Suppressor macrophage (primary cell): Measurements from ENCODE around the gene TJAP1.
A peak's percentile ranks its signal among the peaks of the same experiment; 100 is the strongest.

ENCODE experiments used
- DNase-seq, 4 experiments: peaks; one replicate each; pipeline ENCODE4 v3.0.0-alpha.2; 2020 to 2022
- total RNA-seq, 17 experiments: gene quantifications; one replicate each; lab custom pipeline; 2026; ENCODE audit warnings: mixed read lengths in 6 of 17, inconsistent platforms in 3 of 17; lab: John Stamatoyannopoulos, UW

The TJAP1 gene, protein sequence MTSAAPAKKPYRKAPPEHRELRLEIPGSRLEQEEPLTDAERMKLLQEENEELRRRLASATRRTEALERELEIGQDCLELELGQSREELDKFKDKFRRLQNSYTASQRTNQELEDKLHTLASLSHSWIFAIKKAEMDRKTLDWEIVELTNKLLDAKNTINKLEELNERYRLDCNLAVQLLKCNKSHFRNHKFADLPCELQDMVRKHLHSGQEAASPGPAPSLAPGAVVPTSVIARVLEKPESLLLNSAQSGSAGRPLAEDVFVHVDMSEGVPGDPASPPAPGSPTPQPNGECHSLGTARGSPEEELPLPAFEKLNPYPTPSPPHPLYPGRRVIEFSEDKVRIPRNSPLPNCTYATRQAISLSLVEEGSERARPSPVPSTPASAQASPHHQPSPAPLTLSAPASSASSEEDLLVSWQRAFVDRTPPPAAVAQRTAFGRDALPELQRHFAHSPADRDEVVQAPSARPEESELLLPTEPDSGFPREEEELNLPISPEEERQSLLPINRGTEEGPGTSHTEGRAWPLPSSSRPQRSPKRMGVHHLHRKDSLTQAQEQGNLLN
- total RNA-seq, result 10.8 to 25.2 (median 16.3) reads per million in 17 experiments

DNA sequence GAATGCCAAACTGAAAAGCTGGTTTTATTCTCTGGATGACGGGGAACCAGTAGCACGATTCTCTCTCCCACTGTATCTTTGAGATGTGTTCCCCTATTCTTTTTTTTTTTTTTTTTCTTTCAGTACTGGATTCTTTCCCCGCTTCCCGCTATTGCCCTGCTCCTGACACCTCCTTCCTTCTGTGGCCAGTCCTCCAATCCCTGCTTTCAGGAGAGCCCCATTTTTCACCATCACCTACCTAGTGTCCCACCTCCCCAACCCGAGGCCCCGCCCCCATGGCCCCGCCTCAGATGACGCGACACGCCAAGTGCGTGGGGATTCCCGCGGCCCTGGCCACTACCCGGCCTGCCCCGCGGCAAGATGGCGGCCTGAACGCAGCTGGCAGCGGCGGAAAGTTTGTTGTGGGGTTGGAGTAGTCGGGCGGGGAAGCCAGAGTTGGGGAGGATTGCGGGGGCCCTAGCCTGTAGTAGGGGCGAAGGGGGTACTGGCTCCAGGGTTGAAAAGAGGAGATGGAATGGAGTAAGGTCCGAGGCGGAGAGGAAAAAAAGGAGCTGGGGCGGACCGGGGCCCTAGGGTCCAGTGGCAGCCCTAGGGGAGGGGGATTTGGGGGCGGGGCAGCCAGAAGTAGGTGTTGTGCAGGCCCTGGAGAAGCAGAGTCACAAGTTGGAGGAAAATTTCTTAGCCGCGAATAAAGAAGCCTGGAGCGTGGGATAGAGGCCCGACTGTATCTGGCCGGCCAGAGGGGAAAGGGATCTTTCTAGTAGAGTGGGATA is at the start of gene TJAP1:
Gene TJAP1 (plus strand): TSS at position 336 of the 773 bp plus-strand sequence. CDS start 21,432 bp downstream, outside the sequence.
- peak; percentile 87 to 95 (median 92) for DNase-seq

DNA sequence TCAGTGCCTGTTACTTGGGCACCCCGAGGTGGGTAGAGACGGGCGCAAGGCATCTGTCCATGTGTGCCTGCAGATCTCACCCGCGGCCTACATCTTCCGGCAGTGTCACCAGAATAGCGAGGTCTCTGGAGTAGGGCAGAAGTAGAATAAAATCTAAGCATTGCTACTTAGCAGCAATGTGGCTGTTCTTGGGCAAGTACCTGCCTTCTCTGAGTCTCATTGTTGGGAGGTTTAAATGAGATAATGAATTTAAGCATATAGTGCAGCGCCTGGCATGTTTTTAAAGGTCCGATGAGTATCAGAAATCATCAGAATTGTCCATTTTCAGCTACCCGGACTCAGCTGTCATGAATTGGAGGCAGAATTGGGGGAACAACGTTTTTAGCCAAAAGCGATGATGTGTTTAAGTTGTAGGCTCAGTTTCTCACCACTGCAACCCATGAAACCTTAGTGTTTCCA is 49.2 kb upstream of the TJAP1 start:
- DNase-seq, result peak in 1 of 4 experiments; percentile 62

DNA sequence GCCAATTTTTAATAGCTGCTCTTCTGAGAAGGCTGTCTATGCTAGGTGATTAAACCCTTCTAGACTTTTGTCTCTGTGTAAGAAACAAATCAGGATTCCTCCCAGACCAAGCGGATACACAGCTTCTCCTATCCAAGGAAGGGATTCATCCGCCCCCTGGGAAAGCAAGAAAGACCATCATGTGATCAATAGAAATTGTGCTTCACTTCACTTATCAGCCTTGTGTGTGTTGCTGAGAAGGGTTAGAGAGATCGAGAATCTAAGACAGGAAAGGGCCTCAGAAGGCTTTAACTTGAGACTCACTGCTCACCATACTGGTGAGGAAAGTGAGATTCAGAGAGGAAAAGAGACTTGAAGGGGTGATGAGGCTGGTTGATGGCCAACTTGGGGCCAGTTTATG is 48.5 kb upstream of the TJAP1 start:
- no peak for DNase-seq

DNA sequence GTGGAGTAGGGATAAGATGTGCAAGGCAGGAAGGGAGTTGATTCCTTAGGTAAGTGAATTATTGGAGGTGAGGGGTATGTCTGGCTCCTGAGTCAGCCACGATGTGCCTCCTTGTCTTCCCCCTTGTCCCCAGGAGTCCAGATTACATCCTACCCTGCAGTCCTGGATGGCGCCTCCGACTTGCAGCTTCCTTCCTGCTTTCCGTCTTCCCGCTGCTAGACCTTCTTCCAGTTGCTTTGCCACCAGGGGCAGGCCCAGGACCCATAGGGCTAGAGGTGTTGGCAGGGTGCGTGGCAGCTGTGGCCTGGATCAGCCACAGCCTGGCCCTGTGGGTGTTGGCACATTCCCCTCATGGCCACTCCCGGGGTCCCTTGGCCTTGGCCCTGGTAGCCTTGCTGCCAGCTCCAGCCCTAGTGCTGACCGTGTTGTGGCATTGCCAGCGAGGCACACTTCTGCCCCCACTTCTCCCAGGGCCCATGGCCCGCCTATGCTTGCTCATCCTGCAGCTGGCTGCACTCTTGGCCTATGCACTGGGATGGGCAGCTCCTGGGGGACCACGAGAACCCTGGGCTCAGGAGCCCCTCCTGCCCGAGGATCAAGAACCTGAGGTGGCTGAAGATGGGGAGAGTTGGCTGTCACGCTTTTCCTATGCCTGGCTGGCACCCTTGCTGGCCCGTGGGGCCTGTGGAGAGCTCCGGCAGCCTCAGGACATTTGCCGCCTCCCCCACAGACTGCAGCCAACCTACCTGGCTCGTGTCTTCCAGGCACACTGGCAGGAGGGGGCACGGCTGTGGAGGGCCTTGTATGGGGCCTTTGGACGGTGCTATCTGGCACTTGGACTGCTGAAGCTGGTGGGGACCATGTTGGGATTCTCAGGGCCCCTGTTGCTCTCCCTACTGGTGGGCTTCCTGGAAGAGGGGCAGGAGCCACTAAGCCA is 45.1 kb upstream of the TJAP1 start:
- DNase-seq, result no peak

DNA sequence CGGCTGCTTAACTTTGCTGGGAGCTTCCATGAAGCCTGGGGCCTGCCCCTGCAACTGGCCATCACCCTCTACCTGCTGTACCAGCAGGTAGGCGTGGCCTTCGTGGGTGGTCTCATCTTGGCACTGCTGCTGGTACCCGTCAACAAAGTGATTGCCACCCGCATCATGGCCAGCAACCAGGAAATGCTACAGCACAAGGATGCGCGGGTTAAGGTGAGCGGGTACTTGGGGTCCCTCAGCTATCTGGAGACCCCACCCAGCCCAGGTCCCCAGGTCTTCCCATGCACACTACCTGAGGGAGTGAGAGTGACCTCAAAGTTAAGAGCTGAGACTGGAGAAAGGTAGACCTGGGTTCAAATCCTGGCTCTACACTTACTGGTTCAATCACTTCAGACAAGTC is 44.2 kb upstream of the TJAP1 start:
- DNase-seq, result no peak

DNA sequence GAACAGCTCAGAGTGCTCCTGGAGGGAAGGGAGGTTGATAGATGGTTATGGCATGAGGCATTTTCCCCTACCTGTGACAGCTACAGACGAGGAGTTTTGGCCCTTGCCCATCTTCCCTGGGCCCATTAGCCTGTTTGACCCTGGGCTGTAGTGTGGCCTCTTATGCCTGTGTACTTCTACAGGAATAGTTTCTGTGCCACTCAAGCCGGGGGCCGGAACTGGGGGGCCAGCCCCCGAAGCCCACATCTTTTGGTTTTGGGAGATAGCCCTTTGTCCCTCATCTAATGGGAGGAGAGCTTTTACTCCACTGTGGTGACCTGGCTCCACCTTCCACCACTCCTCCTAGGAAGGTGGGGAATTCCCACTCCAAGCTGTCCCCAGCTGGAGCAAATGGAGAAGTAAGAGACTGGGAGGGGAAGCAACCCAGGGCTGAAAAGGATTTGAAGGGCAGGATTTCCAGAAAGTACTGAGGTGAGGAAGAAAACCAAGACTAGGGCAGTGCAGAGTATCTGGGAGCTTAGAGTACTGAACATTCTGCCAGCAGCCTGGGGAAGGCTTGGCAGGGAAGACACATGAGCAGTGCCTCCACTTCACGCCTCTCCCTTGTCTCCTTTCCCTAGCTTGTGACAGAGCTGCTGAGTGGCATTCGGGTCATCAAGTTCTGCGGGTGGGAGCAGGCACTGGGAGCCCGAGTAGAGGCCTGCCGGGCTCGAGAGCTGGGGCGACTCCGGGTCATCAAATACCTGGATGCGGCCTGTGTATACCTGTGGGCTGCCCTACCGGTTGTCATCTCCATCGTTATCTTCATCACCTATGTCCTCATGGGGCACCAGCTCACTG is 43.1 kb upstream of the TJAP1 start:
- peak in 3 of 4 experiments; percentile 40 to 60 (median 48) for DNase-seq

DNA sequence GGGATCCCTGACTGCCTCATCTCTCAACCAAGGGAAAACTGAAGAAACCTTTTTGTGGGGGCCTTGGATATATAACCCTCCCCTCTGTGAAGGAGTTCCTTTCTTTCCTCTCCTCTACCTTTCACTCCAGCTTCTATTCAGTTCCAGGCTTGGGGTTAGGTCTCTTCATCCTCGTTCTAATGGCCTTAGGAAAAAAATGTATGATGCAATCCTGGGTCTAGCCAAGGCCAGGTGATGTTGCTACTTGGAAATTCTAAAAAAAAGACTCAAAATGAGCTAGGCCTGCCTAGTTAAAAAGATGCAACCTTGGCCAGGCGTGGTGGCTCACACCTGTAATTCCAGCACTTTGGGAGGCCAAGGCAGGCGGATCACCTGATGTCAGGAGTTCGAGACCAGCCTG is 42.4 kb upstream of the TJAP1 start:
- DNase-seq, result no peak

DNA sequence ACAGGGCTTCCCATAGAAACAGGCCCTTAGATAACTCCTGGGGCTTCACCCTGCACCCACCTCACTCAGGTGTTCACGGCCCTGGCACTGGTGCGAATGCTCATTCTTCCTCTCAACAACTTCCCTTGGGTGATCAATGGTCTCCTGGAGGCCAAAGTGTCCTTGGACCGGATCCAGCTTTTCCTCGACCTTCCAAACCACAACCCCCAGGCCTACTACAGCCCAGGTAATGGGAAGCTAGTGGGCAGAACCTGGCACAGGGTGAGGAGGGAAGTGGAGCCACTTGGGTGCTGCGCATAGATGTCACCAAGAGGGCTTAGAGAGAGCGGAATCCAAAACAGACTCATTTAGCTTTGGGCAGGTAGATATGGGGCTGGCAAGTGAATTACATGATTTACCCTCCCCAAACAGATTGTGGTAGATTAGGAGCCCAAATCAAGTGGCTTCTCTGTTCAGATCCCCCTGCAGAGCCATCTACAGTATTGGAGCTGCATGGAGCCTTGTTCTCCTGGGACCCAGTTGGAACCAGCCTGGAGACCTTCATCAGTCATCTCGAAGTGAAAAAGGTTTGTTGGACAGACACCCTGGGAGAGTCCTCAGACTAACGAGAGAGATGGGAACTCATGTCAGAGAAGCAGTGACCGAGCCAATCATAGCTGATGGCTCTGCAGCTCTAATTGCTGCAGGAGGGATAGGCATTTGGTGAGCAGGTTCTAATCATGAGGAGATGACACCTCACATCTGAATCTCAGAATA is 41.5 kb upstream of the TJAP1 start:
- no peak for DNase-seq

DNA sequence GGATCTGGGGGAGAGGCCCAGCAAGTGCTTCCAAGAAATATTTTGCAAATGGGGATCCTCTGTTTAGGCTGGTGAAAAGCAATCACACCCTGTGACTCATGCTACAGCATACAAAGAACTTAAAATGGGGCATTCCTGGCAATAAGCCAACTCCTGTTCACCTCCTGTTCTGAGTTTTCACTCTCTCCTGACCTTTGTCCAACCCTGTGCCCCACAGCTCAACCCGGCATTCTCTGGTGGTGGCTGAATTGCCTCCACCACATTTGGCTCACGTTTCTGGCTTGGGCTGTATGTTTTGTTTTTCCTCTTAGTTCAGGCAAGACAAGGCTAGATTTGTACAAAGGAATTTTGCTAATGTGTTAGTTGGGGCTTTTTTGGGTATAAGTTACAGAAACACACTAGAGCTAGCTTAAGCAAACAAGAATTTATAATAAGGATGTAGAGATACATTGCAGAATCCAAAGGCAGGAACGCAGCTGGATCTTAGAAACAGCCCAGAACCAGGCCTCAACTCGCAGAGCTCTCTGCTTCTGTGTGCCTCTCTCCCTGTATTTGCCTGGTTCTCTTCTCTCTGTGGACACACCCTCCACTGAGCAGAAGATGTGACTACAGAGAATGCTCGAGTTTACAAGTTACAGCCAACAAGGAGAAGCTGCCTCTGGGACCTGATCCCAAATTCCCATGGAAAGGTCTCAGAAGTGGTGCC is 40.6 kb upstream of the TJAP1 start:
- no peak for DNase-seq

DNA sequence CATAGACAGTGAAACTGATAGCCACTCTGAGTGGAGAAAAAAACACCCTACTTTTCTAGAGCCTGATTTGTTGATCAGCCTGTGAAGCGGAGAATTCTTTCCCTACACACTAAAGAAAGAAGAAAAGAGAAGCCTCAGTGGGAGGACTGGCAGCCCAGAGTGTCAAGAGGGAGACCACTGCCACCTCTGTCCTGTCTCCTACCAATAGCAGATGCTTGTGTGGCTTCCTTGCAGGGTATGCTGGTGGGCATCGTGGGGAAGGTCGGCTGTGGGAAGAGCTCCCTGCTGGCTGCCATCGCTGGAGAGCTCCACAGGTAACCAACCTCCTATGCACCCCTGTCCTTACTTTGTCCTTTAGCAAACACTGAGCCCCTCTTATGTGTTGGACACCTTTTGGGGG is 39.7 kb upstream of the TJAP1 start:
- no peak for DNase-seq

DNA sequence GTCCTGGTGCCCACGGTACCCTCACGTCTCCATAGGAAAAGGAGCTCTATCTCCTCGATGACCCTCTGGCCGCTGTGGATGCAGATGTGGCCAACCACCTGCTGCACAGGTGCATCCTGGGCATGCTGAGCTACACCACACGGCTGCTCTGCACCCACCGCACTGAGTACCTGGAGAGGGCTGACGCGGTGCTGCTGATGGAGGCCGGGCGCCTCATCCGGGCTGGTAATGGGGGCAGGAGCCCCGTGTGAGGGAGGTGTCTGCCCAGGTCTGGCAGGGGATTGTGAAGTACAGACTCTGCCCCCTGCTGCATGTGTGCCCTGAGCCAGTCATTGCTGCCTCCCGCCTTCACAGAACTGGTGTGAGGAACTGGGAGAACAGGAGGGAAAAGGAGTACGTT is 34.4 kb upstream of the TJAP1 start:
- DNase-seq, result no peak

DNA sequence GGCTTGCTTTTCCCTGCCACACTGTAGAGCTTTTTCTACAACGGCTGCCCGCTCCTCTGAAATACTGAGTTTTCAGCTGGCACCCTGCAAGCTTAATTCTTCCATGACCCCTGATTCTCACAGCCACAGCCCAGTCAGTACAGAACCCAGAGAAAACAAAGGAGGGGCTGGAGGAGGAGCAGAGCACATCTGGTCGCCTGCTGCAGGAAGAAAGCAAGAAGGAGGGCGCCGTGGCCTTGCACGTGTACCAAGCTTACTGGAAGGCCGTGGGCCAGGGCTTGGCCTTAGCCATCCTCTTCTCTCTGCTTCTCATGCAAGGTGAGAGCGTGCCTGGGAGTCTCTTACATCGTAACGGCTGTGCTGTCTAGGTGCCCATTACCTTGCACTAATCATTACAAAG is 33.3 kb upstream of the TJAP1 start:
- no peak for DNase-seq

DNA sequence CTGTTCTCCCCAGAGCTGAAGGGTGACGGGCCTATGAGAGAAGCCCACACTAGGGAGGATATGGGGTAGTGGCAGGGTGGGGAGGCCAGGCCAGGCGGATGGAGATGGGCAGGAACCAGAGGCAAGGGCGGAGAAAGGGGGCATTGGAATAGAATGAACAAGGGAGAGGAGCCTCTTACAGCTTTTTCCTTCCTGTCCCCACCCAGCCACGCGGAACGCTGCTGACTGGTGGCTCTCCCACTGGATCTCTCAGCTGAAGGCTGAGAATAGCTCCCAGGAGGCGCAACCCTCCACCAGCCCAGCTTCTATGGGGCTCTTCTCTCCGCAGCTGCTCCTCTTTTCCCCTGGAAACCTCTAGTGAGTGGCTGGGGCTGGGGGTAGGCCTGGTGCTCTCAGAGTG is 32.8 kb upstream of the TJAP1 start:
- DNase-seq, result no peak

DNA sequence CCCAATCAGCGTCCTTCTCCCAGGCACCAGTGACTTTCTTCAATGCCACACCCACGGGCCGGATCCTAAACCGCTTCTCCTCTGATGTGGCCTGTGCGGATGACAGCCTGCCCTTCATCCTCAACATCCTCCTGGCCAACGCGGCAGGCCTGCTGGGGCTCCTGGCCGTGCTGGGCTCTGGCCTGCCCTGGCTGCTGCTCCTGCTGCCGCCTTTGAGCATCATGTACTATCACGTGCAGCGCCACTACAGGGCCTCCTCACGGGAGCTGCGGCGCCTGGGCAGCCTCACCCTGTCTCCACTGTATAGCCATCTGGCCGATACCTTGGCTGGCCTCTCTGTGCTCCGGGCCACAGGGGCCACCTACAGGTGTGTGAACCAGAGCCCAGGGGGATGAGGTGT is 31.8 kb upstream of the TJAP1 start:
- DNase-seq, result no peak

DNA sequence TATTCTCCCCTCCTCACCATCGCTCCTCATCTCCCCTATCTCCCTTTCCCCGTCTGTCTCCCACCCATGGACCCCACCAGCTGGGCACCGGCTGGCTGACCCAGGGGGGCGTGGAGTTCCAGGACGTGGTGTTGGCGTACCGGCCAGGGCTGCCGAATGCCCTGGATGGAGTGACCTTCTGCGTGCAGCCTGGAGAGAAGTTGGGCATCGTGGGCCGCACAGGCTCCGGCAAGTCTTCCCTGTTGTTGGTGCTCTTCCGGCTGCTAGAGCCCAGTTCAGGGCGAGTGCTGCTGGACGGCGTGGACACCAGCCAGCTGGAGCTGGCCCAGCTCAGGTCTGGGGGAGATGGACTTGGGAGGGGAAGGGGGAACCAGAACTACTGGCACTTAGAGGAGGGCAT is 29.8 kb upstream of the TJAP1 start:
- DNase-seq, result no peak

DNA sequence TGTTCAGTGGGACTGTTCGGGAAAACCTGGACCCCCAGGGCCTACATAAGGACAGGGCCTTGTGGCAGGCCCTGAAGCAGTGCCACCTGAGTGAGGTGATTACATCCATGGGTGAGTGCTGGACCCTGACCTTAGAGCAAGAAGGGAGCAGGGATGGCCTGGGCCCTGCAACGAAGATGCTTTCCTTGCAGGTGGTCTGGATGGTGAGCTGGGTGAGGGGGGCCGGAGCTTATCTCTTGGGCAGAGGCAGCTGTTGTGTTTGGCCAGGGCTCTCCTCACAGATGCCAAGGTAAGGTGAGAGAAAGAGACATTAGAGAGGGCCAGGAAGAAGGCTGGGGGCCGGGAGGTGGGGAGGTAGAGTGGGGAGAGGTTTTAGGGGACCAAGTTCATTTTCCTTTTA is 28.5 kb upstream of the TJAP1 start:
- DNase-seq, result no peak

DNA sequence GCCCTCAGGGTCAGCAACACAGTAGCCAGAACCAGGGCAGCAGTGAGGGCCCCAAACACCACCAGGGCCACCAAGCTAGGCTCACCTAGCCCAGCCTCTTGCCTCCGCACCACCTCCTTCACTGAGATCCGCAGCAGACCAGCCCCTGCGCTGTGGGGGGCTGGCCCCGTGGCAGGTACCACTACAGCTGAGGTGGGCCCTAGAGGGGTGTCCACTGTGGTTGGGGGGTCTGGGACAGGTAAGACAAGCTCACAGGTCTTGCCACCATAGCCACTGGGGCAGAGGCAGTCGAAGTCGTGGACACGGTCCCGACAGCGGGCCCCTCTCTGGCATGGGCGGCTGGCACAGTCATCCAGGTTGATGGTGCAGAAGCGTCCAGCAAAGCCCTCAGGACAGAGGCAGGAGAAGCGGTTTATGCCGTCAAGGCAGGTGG is 26.7 kb upstream of the TJAP1 start:
- no peak for DNase-seq

DNA sequence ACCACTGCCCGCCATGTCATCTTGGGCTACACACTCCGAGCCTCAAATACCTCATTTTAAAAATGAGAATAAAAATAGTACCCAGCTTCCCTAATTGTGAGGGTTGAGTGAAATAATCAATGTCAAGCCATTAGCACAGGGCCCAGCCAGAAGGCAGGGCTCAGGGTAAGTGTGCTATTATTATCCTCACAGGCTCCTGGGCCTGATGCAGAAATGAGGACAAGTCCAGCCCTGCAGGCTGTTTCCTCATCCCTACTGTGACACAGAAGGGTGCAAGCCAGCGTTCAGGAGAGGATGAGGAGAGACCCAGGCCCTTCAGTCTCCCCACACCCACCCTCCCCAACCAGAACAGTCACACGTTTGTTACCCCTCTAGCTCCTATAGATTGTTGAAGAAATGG is 26.0 kb upstream of the TJAP1 start:
- no peak for DNase-seq

DNA sequence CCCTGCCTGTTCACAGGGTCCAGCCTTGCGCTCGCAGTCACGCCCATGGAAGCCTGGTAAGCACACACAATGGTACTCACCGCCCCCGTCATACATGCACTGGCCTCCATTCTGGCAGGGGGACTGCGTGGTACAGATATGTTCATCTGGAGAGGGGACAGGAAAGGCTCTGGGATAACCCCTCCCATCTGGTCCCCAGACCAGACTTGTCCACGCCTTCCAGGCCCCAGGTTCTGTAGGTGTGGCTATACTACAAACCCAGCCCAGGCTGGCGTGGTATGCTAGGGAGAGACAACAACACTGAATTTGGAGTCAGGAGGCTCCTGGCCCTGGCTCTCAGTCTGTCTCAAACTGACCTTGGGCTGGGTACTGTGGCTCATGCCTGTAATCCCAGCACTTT is 25.4 kb upstream of the TJAP1 start:
- no peak for DNase-seq

DNA sequence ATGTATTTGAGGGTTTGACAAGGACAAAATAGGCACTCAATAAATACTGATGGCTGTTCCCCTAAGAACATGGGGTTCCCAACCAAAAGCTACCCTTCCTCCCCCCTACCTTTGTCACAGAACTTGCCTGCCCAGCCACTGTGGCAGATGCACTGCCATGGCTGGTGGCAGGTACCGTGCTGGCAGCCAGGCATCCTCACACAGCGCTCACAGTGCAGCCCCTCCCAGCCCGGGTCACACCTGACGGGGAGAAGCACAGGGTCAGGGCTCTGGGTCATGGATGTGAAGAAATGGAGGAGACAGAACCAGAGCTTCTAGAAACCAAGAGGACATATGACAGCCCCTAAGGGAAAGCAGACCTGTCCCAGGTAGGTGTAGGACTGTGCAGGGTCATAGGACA is 24.5 kb upstream of the TJAP1 start:
- no peak for DNase-seq
